Measurements from ENCODE around the gene IGHMBP2. TPM values are rescaled to one million over a fixed set of nuclear protein-coding genes. Genes with fewer than 3 reads are reported as not detected.

The IGHMBP2 gene
- total RNA-seq, 1 donor from 2014 or later = 20.9 TPM

GRCh38 chr11:68988491-68988890 lies 84.8 kb downstream of the IGHMBP2 start:
- DNase-seq = no peak

Other genes with a start within 250 kb of the IGHMBP2 start
- gene GAL, start 219.3 kb upstream of the IGHMBP2 start, total RNA-seq = 0.17 and 0.74 TPM in 2 replicates
- gene TESMIN, start 152.4 kb upstream of the IGHMBP2 start, total RNA-seq = 2.4 and 6.0 TPM in 2 replicates
- gene CPT1A, start 62.0 kb upstream of the IGHMBP2 start, total RNA-seq = 141 and 197 TPM in 2 replicates
- gene MRPL21, start 59 bp upstream of the IGHMBP2 start, total RNA-seq = 50.5 and 54.7 TPM in 2 replicates
- not detected in 2 replicates for gene MRGPRD, start 77.1 kb downstream of the IGHMBP2 start, total RNA-seq
- gene MRGPRF, start 109.4 kb downstream of the IGHMBP2 start, total RNA-seq = 0.05 and 0.17 TPM in 2 replicates
- gene TPCN2, start 145.0 kb downstream of the IGHMBP2 start, total RNA-seq = 13.8 and 14.3 TPM in 2 replicates

All from dermis blood vessel endothelial cell (primary cell).